NCI-H1105 treated with DMSO at 0.1 percent for 48 hours (cell line): ENCODE results near the gene NRG3.

Experiments used
- DNase-seq: peaks from one replicate; lab custom pipeline; 2025; lab: John Stamatoyannopoulos, UW

The NRG3 gene

GRCh38 chr10:82091413-82091812 lies 216.4 kb downstream of the NRG3 start:
- no peak for DNase-seq

- DNase-seq: no peak
Measured at GRCh38 chr10:82092111-82092510, 217.1 kb downstream of the NRG3 start.

- no peak for DNase-seq
Measured at GRCh38 chr10:82124713-82125112, 249.7 kb downstream of the NRG3 start.

- DNase-seq: no peak
Measured at GRCh38 chr10:82128527-82128926, 253.5 kb downstream of the NRG3 start.

- no peak for DNase-seq
Measured at GRCh38 chr10:82136103-82136502, 261.1 kb downstream of the NRG3 start.

- no peak for DNase-seq
Measured at GRCh38 chr10:82144153-82144552, 269.2 kb downstream of the NRG3 start.

GRCh38 chr10:82148764-82149163 lies 273.8 kb downstream of the NRG3 start:
- DNase-seq: no peak

- no peak for DNase-seq
Measured at GRCh38 chr10:82149674-82150073, 274.7 kb downstream of the NRG3 start.

- peak; percentile 37 for DNase-seq
Measured at GRCh38 chr10:82150123-82150900, 275.3 kb downstream of the NRG3 start.

GRCh38 chr10:82160307-82160706 lies 285.3 kb downstream of the NRG3 start:
- no peak for DNase-seq

GRCh38 chr10:82161264-82161663 lies 286.3 kb downstream of the NRG3 start:
- DNase-seq: no peak

- peak; percentile 14 for DNase-seq
Measured at GRCh38 chr10:82162549-82163195, 287.7 kb downstream of the NRG3 start.

- no peak for DNase-seq
Measured at GRCh38 chr10:82171899-82172298, 296.9 kb downstream of the NRG3 start.

- DNase-seq: no peak
Measured at GRCh38 chr10:82176587-82176986, 301.6 kb downstream of the NRG3 start.

GRCh38 chr10:82190432-82191260 lies 315.7 kb downstream of the NRG3 start:
- no peak for DNase-seq

GRCh38 chr10:82191653-82192052 lies 316.7 kb downstream of the NRG3 start:
- no peak for DNase-seq

GRCh38 chr10:82192665-82193064 lies 317.7 kb downstream of the NRG3 start:
- no peak for DNase-seq

- no peak for DNase-seq
Measured at GRCh38 chr10:82194419-82194818, 319.4 kb downstream of the NRG3 start.

GRCh38 chr10:82206831-82207230 lies 331.8 kb downstream of the NRG3 start:
- no peak for DNase-seq

GRCh38 chr10:82208726-82209125 lies 333.7 kb downstream of the NRG3 start:
- DNase-seq: no peak

- DNase-seq: no peak
Measured at GRCh38 chr10:82210331-82210730, 335.3 kb downstream of the NRG3 start.

- DNase-seq: no peak
Measured at GRCh38 chr10:82211346-82211745, 336.4 kb downstream of the NRG3 start.

- no peak for DNase-seq
Measured at GRCh38 chr10:82212753-82213152, 337.8 kb downstream of the NRG3 start.
